HCEC 1CT (cell line): Measurements from ENCODE around the gene CPLANE1.
"Not testable (repeated sequence)": the region's sequence is repeated elsewhere in the genome, so short reads cannot be mapped to it uniquely, and the experiment has no call there.

Source experiments
- DNase-seq: peaks from one replicate; pipeline ENCODE4 v3.0.0-alpha.2; 2017

CPLANE1 gene

GRCh38 chr5:37207802-37208201 lies 41.4 kb downstream of the CPLANE1 start:
- DNase-seq: no peak

GRCh38 chr5:37206736-37207135 lies 42.4 kb downstream of the CPLANE1 start:
- no peak for DNase-seq

GRCh38 chr5:37198842-37199241 lies 50.3 kb downstream of the CPLANE1 start:
- peak; percentile 3 for DNase-seq

DNA sequence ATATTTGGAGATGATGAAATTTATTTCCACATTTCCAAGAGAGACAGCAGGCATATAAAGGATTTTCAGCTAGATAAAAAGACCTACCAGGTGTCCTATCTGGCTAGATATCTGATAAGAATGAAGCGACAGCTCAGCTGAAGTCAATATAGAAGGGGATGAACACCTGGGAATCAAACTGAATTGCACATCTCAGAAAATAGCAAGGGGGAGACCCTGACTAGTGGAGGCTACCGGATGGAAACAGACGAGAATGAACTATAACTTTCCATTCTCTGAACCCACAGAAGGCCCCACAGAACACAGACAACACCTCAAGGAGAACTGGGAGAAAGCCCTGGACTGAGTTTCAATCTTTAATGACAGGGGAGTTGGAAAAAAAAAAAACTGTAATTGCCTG lies 51.1 kb downstream of the CPLANE1 start:
- no peak for DNase-seq

GRCh38 chr5:37197340-37198050 lies 51.7 kb downstream of the CPLANE1 start:
- peak; percentile 29 for DNase-seq

DNA sequence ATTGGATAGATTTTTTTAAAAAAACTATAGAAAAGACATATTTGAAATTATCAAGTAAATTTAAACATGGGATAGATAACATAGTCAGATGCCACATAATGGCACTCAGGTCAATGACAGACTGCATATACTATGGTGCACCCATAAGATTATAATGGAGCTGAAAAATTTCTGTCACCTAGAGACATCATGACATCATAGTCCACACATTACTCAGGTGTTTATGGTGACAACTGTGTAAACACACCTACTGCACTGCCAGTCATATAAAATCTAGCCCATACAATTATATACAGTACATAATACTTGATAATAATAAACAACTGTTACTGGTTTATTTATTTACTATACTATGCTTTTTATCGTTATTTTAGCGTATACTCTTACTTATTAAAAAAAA lies 58.6 kb downstream of the CPLANE1 start:
- DNase-seq: no peak

DNA sequence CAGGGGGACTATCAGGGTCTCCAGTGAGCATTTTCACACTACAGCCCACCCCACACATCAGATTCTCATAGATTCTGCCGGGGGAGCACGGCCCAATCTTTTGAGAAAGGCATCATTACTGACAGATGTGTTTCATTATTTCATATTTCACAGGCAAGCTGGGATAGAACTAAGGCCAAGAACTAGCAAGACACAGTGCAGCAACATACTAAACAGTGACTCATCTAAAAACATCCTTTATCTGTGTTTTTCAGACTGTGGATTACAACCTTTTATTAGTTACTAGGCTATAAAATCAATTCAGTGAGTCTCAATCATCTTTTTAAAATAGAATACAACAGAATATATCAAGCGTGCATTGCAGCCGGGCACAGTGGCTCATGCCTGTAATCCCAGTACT lies 59.8 kb downstream of the CPLANE1 start:
- DNase-seq: no peak

- no peak for DNase-seq
These were observed 61.7 kb downstream of the CPLANE1 start for GRCh38 chr5:37187465-37187977.

DNA sequence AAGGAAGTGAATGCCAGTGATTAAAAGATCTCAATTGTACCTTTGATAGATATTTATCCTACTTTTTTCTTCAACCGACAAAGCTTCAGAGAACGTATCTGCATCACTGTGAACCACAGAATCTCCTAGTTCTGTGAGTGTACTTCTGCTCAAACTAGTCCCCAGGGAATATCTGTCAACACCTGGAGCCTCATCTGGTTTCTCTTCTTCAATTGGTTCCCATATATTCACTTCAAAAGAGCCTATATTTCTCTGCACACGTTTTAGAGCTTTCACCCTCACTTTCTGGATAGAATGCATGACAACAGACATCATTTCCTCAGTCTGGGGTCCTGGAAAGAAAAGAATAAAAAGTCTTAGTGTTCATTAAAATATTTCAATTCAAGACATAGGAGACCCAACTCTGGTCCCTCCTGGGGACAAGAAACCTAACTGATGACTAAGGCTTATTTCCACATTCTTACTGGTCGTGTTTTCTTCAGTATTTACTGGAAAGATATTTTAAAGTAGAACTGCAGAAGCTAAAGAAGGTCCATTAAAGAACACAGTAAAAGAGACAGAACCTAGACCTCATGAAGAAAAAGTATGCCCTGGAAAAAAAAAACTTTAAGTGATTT lies 64.3 kb downstream of the CPLANE1 start:
- no peak for DNase-seq

DNA sequence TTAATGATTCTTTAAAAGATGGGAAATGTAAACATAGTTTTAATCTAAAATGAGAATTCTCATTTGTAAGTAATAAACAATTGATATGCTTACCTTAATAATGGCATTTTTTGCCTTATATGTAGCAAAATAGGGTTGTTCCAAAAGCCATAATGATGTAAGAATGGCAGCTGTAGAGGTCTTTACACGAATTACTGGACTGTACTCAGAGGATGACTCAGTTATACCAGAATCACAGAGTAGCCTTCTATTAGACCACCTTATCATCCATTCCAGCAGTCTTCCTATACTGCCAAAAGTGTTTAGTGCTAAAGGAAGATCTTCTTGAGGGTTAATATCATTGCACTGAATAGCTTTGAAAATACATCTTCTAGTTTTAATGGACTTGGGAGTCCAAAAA lies 66.5 kb downstream of the CPLANE1 start:
- no peak for DNase-seq

GRCh38 chr5:37174928-37175327 lies 74.2 kb downstream of the CPLANE1 start:
- DNase-seq: no peak

- no peak for DNase-seq
These were observed 76.2 kb downstream of the CPLANE1 start for GRCh38 chr5:37172957-37173356.

DNA sequence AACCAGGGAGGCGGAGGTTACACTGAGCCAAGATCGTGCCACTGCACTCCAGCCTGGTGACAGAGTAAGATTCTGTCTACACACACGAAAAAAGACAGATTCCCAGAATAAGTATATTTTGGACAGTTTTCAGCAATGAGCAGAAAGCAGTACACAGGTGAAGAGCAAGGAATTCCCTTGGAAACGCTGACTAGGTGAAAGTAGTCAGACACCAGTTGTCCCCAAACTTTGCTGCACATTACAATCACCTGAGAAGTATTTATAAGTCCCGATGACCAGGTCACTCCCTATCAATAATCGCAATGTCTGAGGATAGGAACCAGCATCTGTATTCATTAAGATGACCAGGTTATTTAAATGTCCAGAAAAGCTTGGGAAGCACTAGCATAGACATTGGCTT lies 78.3 kb downstream of the CPLANE1 start:
- no peak for DNase-seq

GRCh38 chr5:37166197-37166596 lies 83.0 kb downstream of the CPLANE1 start:
- no peak for DNase-seq

- DNase-seq: no peak
These were observed 83.4 kb downstream of the CPLANE1 start for GRCh38 chr5:37165761-37166160.

DNA sequence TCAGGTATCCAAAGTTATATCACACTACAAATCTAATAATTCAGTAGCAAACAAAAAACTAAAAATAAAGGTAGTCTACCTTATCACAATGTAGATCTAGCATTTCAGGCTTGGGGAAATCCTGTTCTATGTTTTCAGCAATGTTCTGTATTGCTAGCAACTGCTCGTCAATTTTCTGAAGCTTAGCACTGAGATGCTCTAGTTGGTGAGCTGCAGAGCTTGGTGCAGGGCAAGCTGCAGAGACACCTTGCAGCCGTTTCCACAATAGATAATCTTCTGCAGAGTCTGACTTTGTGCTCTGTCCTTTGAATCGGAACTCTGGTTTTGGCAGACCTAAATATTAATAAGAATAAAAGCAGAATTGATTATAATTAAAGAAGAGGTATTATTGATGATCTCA lies 95.5 kb downstream of the CPLANE1 start:
- no peak for DNase-seq

DNA sequence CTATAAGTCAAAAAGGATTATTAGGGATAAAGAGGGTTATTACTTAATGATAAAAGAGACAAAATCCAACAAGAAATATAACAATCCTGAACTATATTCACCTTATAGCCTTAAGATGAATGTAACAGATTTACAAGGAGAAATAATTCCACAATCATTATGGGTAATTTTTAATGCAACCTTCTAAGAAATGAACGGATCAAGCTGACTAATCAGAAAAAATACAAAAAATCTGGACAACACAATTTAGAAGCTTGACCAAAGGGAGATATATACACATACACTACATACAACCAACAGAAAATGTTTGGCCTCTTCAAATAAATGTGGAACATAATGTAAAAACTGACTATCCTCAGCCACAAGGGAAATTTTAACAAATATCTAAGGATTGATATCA lies 102.3 kb downstream of the CPLANE1 start:
- DNase-seq: no peak

DNA sequence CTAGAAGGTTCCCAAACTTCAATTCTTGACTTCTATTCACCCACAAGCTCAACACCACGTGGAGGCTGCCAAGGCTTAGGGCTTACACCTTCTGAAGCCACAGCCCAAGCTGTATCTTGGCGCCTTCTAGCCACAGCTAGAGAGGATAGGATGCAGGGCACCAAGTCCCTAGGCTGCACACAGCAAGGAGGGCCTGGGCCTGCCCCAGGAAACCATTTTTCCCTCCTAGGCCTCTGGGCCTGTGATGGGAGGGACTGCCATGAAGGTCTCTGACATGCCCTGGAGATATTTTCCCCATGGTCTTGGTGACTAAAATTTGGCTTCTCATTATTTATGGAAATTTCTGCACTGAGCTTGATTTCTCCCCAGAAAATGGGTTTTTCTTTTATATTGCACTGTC lies 112.5 kb downstream of the CPLANE1 start:
- no peak for DNase-seq

- not testable (repeated sequence) for DNase-seq
These were observed 113.9 kb downstream of the CPLANE1 start for GRCh38 chr5:37135312-37135711.

DNA sequence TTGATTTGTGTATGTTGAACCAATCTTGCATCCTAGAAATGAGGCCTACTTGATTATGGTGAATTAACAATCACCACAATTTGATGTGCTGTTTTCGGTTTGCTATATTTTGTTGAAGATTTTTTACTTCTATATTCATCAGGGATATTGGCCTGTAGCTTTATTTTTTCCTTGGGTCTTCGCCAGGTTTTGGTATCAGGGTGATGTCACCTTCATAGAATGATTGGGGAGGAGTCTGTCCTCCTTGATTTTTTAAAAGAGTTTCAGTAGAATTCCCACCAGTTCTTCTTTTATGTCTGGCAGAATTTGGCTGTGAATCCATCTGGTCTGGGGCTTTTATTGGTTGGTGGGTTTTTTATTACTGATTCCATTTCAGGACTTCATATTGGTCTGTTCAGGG lies 115.2 kb downstream of the CPLANE1 start:
- peak; percentile 33 for DNase-seq

GRCh38 chr5:37132646-37133045 lies 116.5 kb downstream of the CPLANE1 start:
- DNase-seq: no peak

DNA sequence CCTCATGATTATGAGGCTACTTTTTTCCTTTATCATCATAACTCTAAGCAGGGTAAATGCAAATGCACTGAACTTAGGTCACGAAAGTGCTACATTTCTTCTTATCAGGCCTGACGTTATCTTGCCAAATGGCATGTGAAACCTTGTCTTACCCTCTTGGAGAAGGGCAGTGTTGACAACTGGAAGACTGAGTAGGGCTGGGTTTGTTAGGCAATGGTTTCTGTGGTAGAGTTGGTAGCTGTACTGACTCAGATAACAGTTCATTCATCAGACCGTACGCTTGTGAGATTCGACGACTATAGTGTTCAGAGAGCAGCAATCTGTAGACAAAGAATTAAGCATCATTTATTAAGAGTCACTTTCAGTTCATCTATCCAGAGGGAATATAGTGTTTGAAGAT lies 127.7 kb downstream of the CPLANE1 start:
- no peak for DNase-seq

DNA sequence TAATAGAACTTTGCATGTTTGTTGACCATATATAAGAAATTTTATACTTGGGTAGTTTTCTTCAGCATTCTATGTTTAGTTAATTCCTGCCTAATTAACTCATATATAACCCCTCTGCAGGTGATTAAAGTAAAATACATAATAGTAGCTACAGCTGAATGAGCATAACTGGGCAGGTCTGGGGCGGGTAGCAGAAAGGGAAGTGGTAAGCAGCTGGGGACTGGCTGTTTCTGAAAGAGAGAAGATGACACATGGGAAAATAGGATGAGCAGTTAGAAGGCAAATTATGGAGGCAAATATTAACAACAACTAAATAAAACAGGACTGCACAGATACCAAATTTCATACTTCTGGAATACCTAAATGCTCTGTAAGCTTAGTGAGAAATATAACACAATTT lies 128.1 kb downstream of the CPLANE1 start:
- DNase-seq: no peak

- no peak for DNase-seq
These were observed 128.9 kb downstream of the CPLANE1 start for GRCh38 chr5:37120270-37120669.

GRCh38 chr5:37116359-37116758 lies 132.8 kb downstream of the CPLANE1 start:
- no peak for DNase-seq
